GM18526 (cell line): Measurements from ENCODE around the gene NWD2.

Experiments
- POLR2A ChIP-seq: IDR thresholded peaks from 3 replicates; pipeline ENCODE4 v1.6.1; 2011; ENCODE audit not compliant: insufficient read length; ENCODE audit errors: extremely low read depth

NWD2 gene

GRCh38 chr4:37443137-37443536, 198.6 kb downstream of the NWD2 start:
- TF ChIP-seq POLR2A, result no peak

- TF ChIP-seq POLR2A, result no peak
Measured at GRCh38 chr4:37445023-37445422, 200.5 kb downstream of the NWD2 start.

GRCh38 chr4:37446016-37446415, 201.5 kb downstream of the NWD2 start:
- TF ChIP-seq POLR2A, result no peak

DNA sequence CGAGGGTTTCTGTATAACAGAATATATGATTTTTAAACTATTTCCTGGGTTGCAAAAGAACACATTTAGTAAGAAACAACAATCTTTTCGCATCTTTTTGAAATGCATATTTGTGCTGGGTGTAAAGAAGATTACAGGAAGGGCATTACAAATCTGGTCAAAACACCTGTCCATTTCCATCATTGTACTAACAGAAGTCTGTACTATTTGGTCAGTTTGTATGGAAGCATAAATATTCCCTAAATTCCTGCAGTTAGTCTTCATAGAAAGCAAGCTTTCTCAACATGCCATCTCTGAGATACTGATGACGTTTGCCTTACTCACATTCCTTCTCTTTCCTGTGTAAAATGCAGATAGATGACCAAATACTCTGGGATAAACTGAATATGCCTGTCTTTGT, 203.3 kb downstream of the NWD2 start:
- no peak for TF ChIP-seq POLR2A

DNA sequence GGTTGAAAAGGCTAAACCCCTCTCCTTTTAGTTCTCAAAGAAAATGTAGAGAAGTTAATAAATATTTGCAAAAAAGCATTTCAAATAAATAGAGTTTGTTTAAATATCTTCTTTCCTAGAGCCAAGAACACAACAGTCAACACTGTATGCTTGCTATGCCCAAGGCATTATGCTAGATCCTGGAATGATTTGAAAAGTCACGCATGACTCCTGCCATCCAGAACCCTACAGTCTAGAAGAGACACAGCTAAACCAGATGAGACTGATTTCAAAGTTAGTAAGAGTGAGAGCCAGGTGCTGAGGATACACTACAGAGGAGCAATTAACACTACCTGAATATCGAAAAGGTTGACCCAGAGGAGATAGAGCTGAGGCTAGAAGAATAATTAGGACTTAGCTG, 205.8 kb downstream of the NWD2 start:
- no peak for TF ChIP-seq POLR2A

- no peak for TF ChIP-seq POLR2A
Measured at GRCh38 chr4:37450911-37451310, 206.4 kb downstream of the NWD2 start.

GRCh38 chr4:37451656-37452055, 207.1 kb downstream of the NWD2 start:
- TF ChIP-seq POLR2A, result no peak

GRCh38 chr4:37452952-37453280, 208.4 kb downstream of the NWD2 start:
- TF ChIP-seq POLR2A, result no peak

- TF ChIP-seq POLR2A, result no peak
Measured at GRCh38 chr4:37453281-37453998, 208.9 kb downstream of the NWD2 start.

GRCh38 chr4:37453999-37454800, 209.7 kb downstream of the NWD2 start:
- no peak for TF ChIP-seq POLR2A

GRCh38 chr4:37455301-37456131, 211.0 kb downstream of the NWD2 start:
- no peak for TF ChIP-seq POLR2A

DNA sequence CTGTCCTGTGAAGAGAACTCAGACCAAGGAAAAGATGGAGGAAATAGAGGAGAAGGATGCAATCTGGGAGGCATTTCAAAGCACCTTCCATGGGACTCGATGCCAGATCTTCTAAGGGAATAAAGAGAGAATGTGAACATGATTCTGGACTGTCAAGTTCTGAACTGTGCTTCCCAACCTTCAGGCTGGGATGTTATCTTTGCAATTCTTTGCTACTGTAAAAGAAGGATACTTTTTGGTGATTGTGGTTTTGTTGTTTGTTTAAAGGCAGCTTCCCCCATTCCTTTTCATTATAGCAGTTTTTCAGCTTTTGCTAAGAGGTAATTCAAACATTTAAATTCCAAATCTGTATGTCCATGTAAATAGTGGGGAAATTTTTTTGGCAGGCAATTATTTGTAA, 217.3 kb downstream of the NWD2 start:
- no peak for TF ChIP-seq POLR2A

DNA sequence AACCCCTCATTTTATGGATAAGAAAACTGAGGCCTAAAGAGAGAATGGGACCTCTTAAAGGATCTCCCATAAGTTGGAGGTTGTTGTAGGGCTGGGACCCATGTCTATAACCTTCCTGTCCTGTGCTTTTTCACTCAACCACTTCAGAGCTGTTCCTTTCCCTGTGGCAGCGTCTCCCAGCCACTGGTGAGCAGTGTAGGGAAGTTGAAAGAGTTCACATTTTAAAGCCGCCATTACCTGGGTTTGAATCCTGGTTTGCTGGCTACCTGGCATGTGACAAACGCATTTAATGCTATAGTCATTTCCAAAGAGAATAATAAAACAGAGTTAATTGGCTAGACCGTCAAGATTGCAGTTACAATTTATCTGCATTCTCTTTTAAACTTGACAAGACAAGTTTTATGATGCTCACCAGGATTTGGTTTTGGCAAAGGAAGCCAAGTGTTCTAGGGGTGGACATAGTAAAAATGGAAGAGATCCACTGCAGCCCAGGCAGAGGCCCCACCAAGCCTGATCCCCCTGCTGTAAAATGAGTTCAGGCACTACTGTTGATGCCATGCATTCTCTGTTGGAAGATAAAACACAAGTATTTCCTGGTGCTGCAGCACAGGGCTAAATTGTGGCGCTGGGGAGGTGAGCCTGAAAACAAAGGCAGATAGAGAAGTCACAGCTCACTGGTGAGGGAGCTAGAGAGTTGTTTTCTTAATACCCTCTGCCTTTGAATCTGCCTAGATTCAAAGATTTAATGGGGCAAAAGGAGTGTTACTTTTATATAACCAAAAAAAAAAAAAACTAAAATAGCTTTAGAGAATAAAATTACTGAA, 218.7 kb downstream of the NWD2 start:
- no peak for TF ChIP-seq POLR2A

- no peak for TF ChIP-seq POLR2A
Measured at GRCh38 chr4:37464373-37465128, 220.0 kb downstream of the NWD2 start.
